Natural killer cell (primary cell): Measurements from ENCODE around the gene FFAR4. TPM values are rescaled to one million over a fixed set of nuclear protein-coding genes. Genes with fewer than 3 reads are reported as not detected.
"Not testable (repeated sequence)": the region's sequence is repeated elsewhere in the genome, so short reads cannot be mapped to it uniquely, and the experiment has no call there.

Experiments
- ATAC-seq, 3 donors: fragments of 150-1000 bp in 2 of 3; fragments of 200-7000 bp in 1 of 3; cut with Tn5 transposase; 1 replicate in 1 of 3; 2 replicates in 2 of 3; pipeline ENCODE4 v1.10.0; 2021; ENCODE audit warnings: mild to moderate bottlenecking in 2 of 3, moderate library complexity in 2 of 3
- DNase-seq, 2 donors: peaks; one replicate each; pipeline versions ENCODE4 v3.0.0 to v3.0.0-alpha.2; 2013 to 2021; ENCODE audit warnings: mixed read lengths in 1 of 2
- H3K27ac ChIP-seq: one replicate; pipeline ENCODE4 v1.5.1; 2013; ENCODE audit warnings: mild to moderate bottlenecking, low read length
- H3K27me3 ChIP-seq: one replicate; pipeline ENCODE4 v1.6.1; 2013; ENCODE audit warnings: low read length; ENCODE audit not compliant: control insufficient read depth, insufficient read depth
- H3K36me3 ChIP-seq: one replicate; pipeline ENCODE4 v1.6.1; 2013; ENCODE audit warnings: low read length; ENCODE audit not compliant: control insufficient read depth, insufficient read depth
- H3K4me1 ChIP-seq: one replicate; pipeline ENCODE4 v1.6.1; 2013; ENCODE audit warnings: low read length; ENCODE audit not compliant: control insufficient read depth, insufficient read depth
- H3K4me3 ChIP-seq: one replicate; pipeline ENCODE4 v1.5.1; 2013; ENCODE audit warnings: low read length
- H3K9me3 ChIP-seq: one replicate; pipeline ENCODE4 v1.6.1; 2013; ENCODE audit warnings: low read length; ENCODE audit not compliant: control insufficient read depth, insufficient read depth
- H3K27ac Mint-ChIP-seq, 2 donors: one replicate each; pipeline ENCODE4 v1.8.0; 2022; ENCODE audit warnings: mild to moderate bottlenecking in 2 of 2, mixed read lengths in 2 of 2, moderate library complexity in 1 of 2
- H3K27me3 Mint-ChIP-seq, 2 donors: one replicate each; pipeline ENCODE4 v1.8.0; 2022; ENCODE audit warnings: low read depth in 2 of 2, mixed read lengths in 2 of 2
- H3K36me3 Mint-ChIP-seq: one replicate; pipeline ENCODE4 v1.8.0; 2022; ENCODE audit warnings: mixed read lengths
- H3K4me1 Mint-ChIP-seq, 2 donors: one replicate each; pipeline ENCODE4 v1.8.0; 2022; ENCODE audit warnings: mixed read lengths in 2 of 2
- H3K4me3 Mint-ChIP-seq: one replicate; pipeline ENCODE4 v1.8.0; 2022; ENCODE audit warnings: mild to moderate bottlenecking, moderate library complexity, mixed read lengths
- H3K9me3 Mint-ChIP-seq, 2 donors: one replicate each; pipeline ENCODE4 v1.8.0; 2022; ENCODE audit warnings: mixed read lengths in 2 of 2
- WGBS: methylation state at CpG from one replicate; pipeline ENCODE4 v1.1.7; 2013; ENCODE audit warnings: missing lambda C conversion rate; ENCODE audit not compliant: insufficient coverage; 5-methylcytosine and 5-hydroxymethylcytosine counted together
- intact Hi-C: fragments of 100-400 bp; cut with micrococcal nuclease; formaldehyde crosslinking; loops from one replicate; pipeline ENCODE4 v1.14.2; 2022
- total RNA-seq, 4 donors: library from RNA; stranded (reverse); fragments of 120-200 nt in 1 of 4; gene quantifications; one replicate each; pipeline versions ENCODE4 v1.2.3 to v1.2.4, GENCODE V29; 2013 to 2022
- TF ChIP-seq, protein P1 (sequence below): fragments of 200-600 bp; IDR thresholded peaks from one replicate; pipeline ENCODE4 v1.8.0; 2022; ENCODE audit warnings: antibody characterized with exemption

FFAR4 gene
- total RNA-seq, result not detected
- not detected for total RNA-seq (2013)

DNA sequence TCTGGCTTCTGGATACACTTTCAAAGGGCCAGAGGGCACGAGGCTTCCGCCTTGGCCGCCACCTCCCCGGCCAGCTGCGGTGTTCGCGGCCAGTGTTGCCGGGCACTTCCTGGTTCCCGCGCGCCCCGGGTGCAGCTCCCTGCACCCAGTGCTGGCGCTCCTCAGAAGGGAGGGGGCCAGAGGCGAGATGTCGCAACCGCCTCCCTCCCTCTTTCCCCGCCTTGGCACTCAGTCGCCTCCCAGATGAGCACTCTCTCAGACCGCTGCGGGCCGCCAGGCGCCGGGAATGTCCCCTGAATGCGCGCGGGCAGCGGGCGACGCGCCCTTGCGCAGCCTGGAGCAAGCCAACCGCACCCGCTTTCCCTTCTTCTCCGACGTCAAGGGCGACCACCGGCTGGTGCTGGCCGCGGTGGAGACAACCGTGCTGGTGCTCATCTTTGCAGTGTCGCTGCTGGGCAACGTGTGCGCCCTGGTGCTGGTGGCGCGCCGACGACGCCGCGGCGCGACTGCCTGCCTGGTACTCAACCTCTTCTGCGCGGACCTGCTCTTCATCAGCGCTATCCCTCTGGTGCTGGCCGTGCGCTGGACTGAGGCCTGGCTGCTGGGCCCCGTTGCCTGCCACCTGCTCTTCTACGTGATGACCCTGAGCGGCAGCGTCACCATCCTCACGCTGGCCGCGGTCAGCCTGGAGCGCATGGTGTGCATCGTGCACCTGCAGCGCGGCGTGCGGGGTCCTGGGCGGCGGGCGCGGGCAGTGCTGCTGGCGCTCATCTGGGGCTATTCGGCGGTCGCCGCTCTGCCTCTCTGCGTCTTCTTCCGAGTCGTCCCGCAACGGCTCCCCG, at the start of gene FFAR4:
Gene FFAR4 (plus strand): TSS at position 231 of the 842 bp plus-strand sequence. CDS start 56 bp downstream, at position 287.
- WGBS, result 3% methylated on average over 85 of the region's 85 CpGs
- H3K27ac Mint-ChIP-seq, result no peak within 1 kb of the TSS
- no peak within 1 kb of the TSS for H3K4me3 Mint-ChIP-seq
- Histone ChIP-seq H3K36me3 (no peaks in the 10 kb centered on the region), H3K4me1 (no peaks in the 10 kb centered on the region), H3K4me3 (no peak within 1 kb of the TSS), H3K27ac (no peak within 1 kb of the TSS), H3K9me3 (no peaks in the 10 kb centered on the region), H3K27me3 (peaks cover 7% of the 10 kb centered on the region)
- H3K4me1 Mint-ChIP-seq, result no peaks in the 10 kb centered on the region
- intact Hi-C loops, result no loop called here
- H3K27me3 Mint-ChIP-seq, result peaks cover 33 to 38% of the 10 kb centered on the region in 2 donors
- TF ChIP-seq, protein P1, sequence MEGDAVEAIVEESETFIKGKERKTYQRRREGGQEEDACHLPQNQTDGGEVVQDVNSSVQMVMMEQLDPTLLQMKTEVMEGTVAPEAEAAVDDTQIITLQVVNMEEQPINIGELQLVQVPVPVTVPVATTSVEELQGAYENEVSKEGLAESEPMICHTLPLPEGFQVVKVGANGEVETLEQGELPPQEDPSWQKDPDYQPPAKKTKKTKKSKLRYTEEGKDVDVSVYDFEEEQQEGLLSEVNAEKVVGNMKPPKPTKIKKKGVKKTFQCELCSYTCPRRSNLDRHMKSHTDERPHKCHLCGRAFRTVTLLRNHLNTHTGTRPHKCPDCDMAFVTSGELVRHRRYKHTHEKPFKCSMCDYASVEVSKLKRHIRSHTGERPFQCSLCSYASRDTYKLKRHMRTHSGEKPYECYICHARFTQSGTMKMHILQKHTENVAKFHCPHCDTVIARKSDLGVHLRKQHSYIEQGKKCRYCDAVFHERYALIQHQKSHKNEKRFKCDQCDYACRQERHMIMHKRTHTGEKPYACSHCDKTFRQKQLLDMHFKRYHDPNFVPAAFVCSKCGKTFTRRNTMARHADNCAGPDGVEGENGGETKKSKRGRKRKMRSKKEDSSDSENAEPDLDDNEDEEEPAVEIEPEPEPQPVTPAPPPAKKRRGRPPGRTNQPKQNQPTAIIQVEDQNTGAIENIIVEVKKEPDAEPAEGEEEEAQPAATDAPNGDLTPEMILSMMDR, result no peak
- DNase-seq (no peak), ATAC-seq (no peak)
- H3K9me3 Mint-ChIP-seq, result no peaks in the 10 kb centered on the region
- no peaks in the 10 kb centered on the region for H3K36me3 Mint-ChIP-seq

DNA sequence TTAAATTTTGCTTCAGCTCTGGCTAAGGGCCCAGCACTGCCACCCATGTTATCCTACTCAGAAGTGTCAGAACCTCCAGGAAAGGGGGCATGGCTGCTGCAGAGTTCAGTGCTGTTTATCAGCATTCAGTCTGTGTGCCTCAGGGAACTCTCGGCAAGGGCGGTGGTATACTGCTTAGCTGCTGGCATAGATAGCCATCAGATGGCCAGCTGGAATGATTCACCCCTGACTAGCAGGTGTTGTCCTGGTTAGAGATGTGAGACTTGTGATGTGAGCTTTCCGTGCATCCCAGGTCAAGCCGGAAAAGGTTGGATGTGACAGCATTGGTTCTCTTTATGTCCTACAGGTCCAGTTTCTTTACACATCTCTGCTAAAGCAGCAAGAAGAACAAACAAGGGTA, 47.9 kb upstream of the FFAR4 start:
- intact Hi-C loops, result no loop called here
- H3K27me3 ChIP-seq, result no peaks in the 10 kb centered on the region
- no peaks in the 10 kb centered on the region for H3K36me3 ChIP-seq
- no peaks in the 10 kb centered on the region for H3K9me3 ChIP-seq
- Mint-ChIP-seq H3K9me3 (no peaks in the 10 kb centered on the region), H3K4me1 (no peaks in the 10 kb centered on the region), H3K4me3 (no peak overlapping the region), H3K27ac (no peak overlapping the region), H3K36me3 (no peaks in the 10 kb centered on the region), H3K27me3 (no peaks in the 10 kb centered on the region)
- no peak overlapping the region for H3K27ac ChIP-seq
- H3K4me3 ChIP-seq, result no peak overlapping the region
- DNase-seq (no peak), ATAC-seq (no peak)
- TF ChIP-seq, protein P1, result no peak
- H3K4me1 ChIP-seq, result no peaks in the 10 kb centered on the region
- WGBS, result 97% methylated on average over 4 of the region's 4 CpGs

DNA sequence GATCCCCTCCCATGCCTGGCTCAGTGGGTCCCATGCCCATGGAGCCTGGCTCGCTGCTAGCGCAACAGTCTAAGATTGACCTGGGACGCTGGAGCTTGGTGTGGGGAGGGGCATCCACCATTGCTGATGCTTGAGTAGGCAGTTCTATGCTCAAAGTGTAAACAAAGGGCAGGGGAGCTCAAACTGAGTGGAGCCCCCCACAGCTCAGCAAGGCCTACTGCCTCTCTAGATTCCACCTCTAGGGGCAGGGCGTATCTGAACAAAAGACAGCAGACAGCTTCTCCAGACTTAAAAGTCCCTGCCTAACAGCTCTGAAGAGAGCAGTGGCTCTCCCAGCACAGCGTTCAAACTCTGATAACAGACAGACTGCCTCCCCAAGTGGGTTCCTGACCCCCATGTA, 31.2 kb upstream of the FFAR4 start:
- DNase-seq, result no peak
- ATAC-seq, result no peak
- H3K4me3 Mint-ChIP-seq, result no peak overlapping the region

DNA sequence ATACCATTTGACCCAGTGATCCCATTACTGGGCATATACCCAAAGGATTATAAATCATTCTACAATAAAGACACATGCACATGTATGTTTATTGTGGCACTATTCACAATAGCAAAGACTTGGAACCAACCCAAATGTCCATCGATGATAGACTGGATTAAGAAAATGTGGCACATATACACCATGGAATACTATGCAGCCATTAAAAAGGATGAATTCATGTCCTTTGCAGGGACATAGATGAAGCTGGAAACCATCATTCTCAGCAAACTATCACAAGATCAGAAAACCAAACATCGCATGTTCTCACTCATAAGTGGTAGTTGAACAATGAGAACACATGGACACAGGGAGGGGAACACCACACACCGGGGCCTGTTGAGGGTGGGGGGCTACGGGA, 25.6 kb upstream of the FFAR4 start:
- ATAC-seq, H3K9me3 ChIP-seq, H3K27ac Mint-ChIP-seq, intact Hi-C loops, DNase-seq, H3K4me1 Mint-ChIP-seq, H3K36me3 ChIP-seq, H3K9me3 Mint-ChIP-seq, H3K4me1 ChIP-seq, H3K27me3 ChIP-seq, H3K36me3 Mint-ChIP-seq, H3K4me3 Mint-ChIP-seq, H3K27ac ChIP-seq, H3K4me3 ChIP-seq: not testable (repeated sequence)
- H3K27me3 Mint-ChIP-seq, result peaks cover 14 to 27% of the 10 kb centered on the region in 2 donors
- WGBS, result 93% methylated on average over 2 of the region's 4 CpGs

More for the DNA sequence above, 31.2 kb upstream of the FFAR4 start:
- H3K27me3 ChIP-seq, result no peaks in the 10 kb centered on the region
- Mint-ChIP-seq H3K27ac (no peak overlapping the region), H3K27me3 (peaks cover 11 to 26% of the 10 kb centered on the region in 2 donors), H3K9me3 (no peaks in the 10 kb centered on the region), H3K36me3 (no peaks in the 10 kb centered on the region), H3K4me1 (no peaks in the 10 kb centered on the region)
- no peaks in the 10 kb centered on the region for H3K9me3 ChIP-seq
- no peaks in the 10 kb centered on the region for H3K36me3 ChIP-seq
- TF ChIP-seq, protein P1, result no peak
- intact Hi-C loops, result no loop called here
- H3K4me3 ChIP-seq, result no peak overlapping the region
- WGBS, result 97% methylated on average over 5 of the region's 5 CpGs
- no peak overlapping the region for H3K27ac ChIP-seq
- H3K4me1 ChIP-seq, result no peaks in the 10 kb centered on the region
